ENCODE results near the gene GPC4.

GRCh38 chrX:133339566-133339965 lies 75.7 kb downstream of the GPC4 start:
- no peak for TF ChIP-seq REST (IDR thresholded peaks at IDR 0.05; ENCODE audit: low read depth)
- no peak for TF ChIP-seq TAF1 (IDR thresholded peaks at IDR 0.05; ENCODE audit: low read depth)
- TF ChIP-seq ZBTB7A (IDR thresholded peaks at IDR 0.05; ENCODE audit: low read depth), result no peak
- no peak for TF ChIP-seq CEBPB (IDR thresholded peaks at IDR 0.05)
- TF ChIP-seq NFIC (IDR thresholded peaks at IDR 0.05), result no peak
- no peak for TF ChIP-seq CREB1 (IDR thresholded peaks at IDR 0.05; ENCODE audit: low read depth)
- no peak for TF ChIP-seq EP300 (IDR thresholded peaks at IDR 0.05; ENCODE audit: borderline replicate concordance)
- TF ChIP-seq YY1 (IDR thresholded peaks at IDR 0.05; ENCODE audit: low read depth), result no peak
- TF ChIP-seq MAX (IDR thresholded peaks at IDR 0.05), result no peak
- no peak for TF ChIP-seq TEAD4 (IDR thresholded peaks at IDR 0.05)
- TF ChIP-seq RAD21 (IDR thresholded peaks at IDR 0.05; ENCODE audit: low read depth), result no peak
- TF ChIP-seq USF1 (IDR thresholded peaks at IDR 0.05), result no peak

All from Ishikawa (cell line).